Heart left ventricle (tissue), 16 donors: ENCODE data around the gene MDH1. TPM values are rescaled to one million over a fixed set of nuclear protein-coding genes. Genes with fewer than 3 reads are reported as not detected.

Experiments used
- ATAC-seq, 4 donors: fragments of 200-7000 bp; cut with Tn5 transposase; one replicate each; pipeline ENCODE4 v1.9.1; 2020 to 2022; ENCODE audit warnings: moderate library complexity in 4 of 4, mild to moderate bottlenecking in 3 of 4, moderate number of reproducible peaks in 1 of 4
- DNase-seq, 5 donors: peaks; one replicate each; pipeline ENCODE4 v3.0.0-alpha.2; 2020
- H3K27ac ChIP-seq, 12 donors: fragments of 200-600 bp; sonication (generic) in 4 of 12; one replicate each; pipeline versions ENCODE4 v1.5.0 to v1.8.0; 2016 to 2022; ENCODE audit warnings: mild to moderate bottlenecking in 2 of 12
- H3K27me3 ChIP-seq, 9 donors: fragments of 200-600 bp; sonication (generic) in 2 of 9; one replicate each; pipeline versions ENCODE4 v1.5.1 to v1.8.0; 2016 to 2022; ENCODE audit warnings: mild to moderate bottlenecking in 3 of 9
- H3K36me3 ChIP-seq, 9 donors: fragments of 200-600 bp; sonication (generic) in 2 of 9; one replicate each; pipeline versions ENCODE4 v1.5.0 to v1.8.0; 2018 to 2022; ENCODE audit warnings: mild to moderate bottlenecking in 2 of 9
- H3K4me1 ChIP-seq, 12 donors: fragments of 200-600 bp; sonication (generic) in 4 of 12; one replicate each; pipeline versions ENCODE4 v1.5.0 to v1.8.0; 2016 to 2022; ENCODE audit warnings: mild to moderate bottlenecking in 3 of 12
- H3K4me3 ChIP-seq, 12 donors: fragments of 200-600 bp; sonication (generic) in 4 of 12; one replicate each; pipeline versions ENCODE4 v1.5.0 to v1.8.0; 2017 to 2022; ENCODE audit warnings: mild to moderate bottlenecking in 9 of 12, moderate library complexity in 4 of 12
- H3K9me3 ChIP-seq, 12 donors: fragments of 200-600 bp; sonication (generic) in 4 of 12; one replicate each; pipeline versions ENCODE4 v1.5.0 to v1.8.0; 2016 to 2022; ENCODE audit warnings: mild to moderate bottlenecking in 1 of 12
- POLR2A ChIP-seq, 2 donors: fragments of 450-650 bp; IDR thresholded peaks; one replicate each; pipeline ENCODE4 v1.6.1; 2017; ENCODE audit warnings: antibody characterized with exemption in 2 of 2, mild to moderate bottlenecking in 2 of 2, moderate library complexity in 2 of 2
- WGBS, 4 donors: extraction: QIAGEN DNeasy Blood & Tissue Kit in 2 of 4; methylation state at CpG; one replicate each; pipeline versions ENCODE4 v1.1.5 to v1.1.7; 2013 to 2018; 5-methylcytosine and 5-hydroxymethylcytosine counted together
- intact Hi-C, 10 donors: fragments of 100-400 bp; cut with DNase I; formaldehyde crosslinking; loops; one replicate each; pipeline versions ENCODE4 v1.11.1 to v1.14.2; 2022
- polyA plus RNA-seq, 2 donors: library from polyadenylated mRNA; stranded (reverse); fragments of 200-250 nt; gene quantifications; one replicate each; pipeline ENCODE4 v1.2.3, GENCODE V29; 2013
- total RNA-seq, 9 donors: library from RNA; depleted of rRNA in 2 of 9; stranded (reverse); fragments of >200 nt in 2 of 9; fragmentation: NEBNext Ultra II Directional in 3 of 9; extraction: Animal tissue kit (Norgen Biotek cat#: 25700) in 3 of 9; gene quantifications; one replicate each; pipeline versions ENCODE4 v1.1.0 to v1.2.4, GENCODE V29; 2016 to 2023
- TF ChIP-seq, protein P1 (sequence below), 12 donors: fragments of 200-600 bp; sonication (generic) in 4 of 12; IDR thresholded peaks; one replicate each; pipeline versions ENCODE4 v1.5.0 to v1.8.0; 2018 to 2022; ENCODE audit warnings: antibody characterized with exemption in 12 of 12, mild to moderate bottlenecking in 5 of 12
- donor health status: ischemic (EF 13 %, LVEDD 7.1; RV severe dilation, severe dysfunction).
- donor health status: healthy with polysubstance abuse.
- donor health status: DM: no; HTN: yes; CAD: no.
- donor health status: DM: no; HTN: no; CAD: no.
- donor health status: ischemic (EF 25% LVEDD 6.9; RV normal size, moderate dysfunction).
- donor health status: ischemic (EF 25% LVEDD 5.7; RV mildly dilated, moderate dysfunction).
- donor health status: healthy.
- donor health status: DM: yes; HTN: yes; CAD: no.
- donor health status: ischemic (EF 35%, LVEDD 5.7; RV mildly dilated, moderate dysfunction).
- donor health status: nonischemic (EF 11% LVEDD 7.7; RV severe dilation, severe dysfunction).
- donor health status: DM: yes; HTN: yes; CAD: no.
- donor health status: PGD.
- donor health status: ischemic (EF 29% LVEDD 5.4; RV normal size, mild dysfunction).
- donor health status: nonischemic (EF 23%, LVEDD 6.1; RV moderate dilation, normal function).

Gene MDH1
- total and polyA plus RNA-seq, 11 donors = 862 to 2,242 (median 1,395) TPM

DNA sequence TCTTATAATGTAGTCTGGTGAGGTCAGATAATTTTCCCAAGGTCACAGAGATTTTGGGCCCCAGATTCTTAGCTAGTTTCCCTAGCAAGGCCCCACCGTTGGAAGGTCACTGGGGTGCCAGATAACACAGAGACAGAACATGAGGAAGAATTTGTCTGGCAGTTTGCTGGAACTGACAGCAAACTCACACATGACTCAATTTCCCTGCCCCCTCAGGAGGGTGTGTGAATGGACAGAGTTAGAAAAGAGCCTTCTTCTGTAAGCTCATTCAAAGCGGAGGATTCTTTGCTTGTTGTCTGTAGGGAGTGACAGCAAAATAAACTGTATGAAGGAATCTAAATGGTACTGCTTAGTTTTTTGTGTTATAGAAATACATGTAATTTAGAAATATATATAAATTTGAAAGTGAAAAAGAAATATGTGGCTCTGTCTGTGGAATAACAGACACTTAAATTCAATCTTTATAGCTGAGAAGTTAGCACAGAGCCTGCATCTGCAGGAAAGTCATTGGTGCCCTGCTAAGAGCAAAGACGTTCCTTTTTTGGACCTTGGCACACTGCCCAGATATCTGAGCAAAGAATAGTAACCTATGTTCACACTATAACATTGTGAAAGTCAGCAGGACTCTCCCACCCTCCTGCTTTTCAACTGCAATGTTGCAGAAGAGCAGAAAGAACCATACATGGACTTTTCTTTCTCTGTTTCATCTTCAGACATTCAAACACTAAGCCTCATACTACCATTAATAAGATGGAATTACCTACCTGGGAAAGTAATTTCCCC, 2.1 kb downstream of the MDH1 start:
- intact Hi-C loops = loop anchor here in 2 of 10 donors (10.0 kb wide), 2 partner anchors 254 to 274 kb away; partner anchors contain the start of gene UGP2 (in 1 of the 2)
- TF ChIP-seq POLR2A (IDR thresholded peaks at IDR 0.05) = no peak
- peak overlapping the region; percentile 4 to 93 (median 82) for H3K4me3 ChIP-seq
- H3K27me3 ChIP-seq = no peaks in the 10 kb centered on the region
- peaks cover 2 to 72% (median 54%) of the 10 kb centered on the region in 12 donors for H3K4me1 ChIP-seq
- H3K27ac ChIP-seq = peak overlapping the region; percentile 82 to 98 (median 94)
- DNase-seq (peak in 4 of 5 donors; percentile 76 to 80 (median 78)), ATAC-seq (peak; percentile 29 to 48 (median 38))
- WGBS, 4 donors = 24 to 26% (median 26%) methylated on average over 3 of the region's 3 CpGs
- peaks cover 0 to 45% (median 32%) of the 10 kb centered on the region in 9 donors for H3K36me3 ChIP-seq
- no peaks in the 10 kb centered on the region for H3K9me3 ChIP-seq

DNA sequence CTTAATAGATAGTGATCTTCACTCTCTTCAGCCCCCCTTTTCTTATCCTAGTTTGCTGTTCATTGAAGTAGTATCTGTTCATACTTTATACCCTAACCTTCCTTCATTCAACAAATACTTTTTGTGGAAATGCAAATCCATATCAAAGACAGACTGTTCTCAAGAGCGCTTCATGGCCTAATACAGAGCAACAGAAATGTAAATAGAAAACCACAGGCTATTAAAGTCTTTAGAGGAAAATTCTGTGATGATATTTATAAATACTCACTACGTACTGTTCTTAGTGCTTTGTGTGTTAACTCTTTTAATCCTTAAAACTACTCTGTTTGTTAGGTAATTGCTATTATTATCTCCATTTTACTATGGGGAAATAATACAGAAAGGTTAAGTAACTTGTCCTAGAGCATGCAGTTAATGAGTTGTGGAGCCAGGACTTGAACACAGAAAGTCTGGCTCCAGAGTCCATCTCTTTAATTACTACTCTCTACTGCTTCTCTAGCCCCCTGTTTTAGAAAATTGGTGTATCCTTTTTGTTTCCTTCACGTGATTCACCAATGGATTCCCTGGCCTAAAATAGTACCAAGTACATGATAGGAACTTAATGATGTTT, 2.9 kb downstream of the MDH1 start:
- Histone ChIP-seq H3K27ac (peak overlapping the region; percentile 7 to 98 (median 94)), H3K36me3 (peaks cover 0 to 53% (median 41%) of the 10 kb centered on the region in 9 donors), H3K27me3 (no peaks in the 10 kb centered on the region), H3K9me3 (no peaks in the 10 kb centered on the region), H3K4me3 (peak overlapping the region in 11 of 12 donors; percentile 1 to 93 (median 82)), H3K4me1 (peaks cover 2 to 75% (median 50%) of the 10 kb centered on the region in 12 donors)
- TF ChIP-seq, protein P1, sequence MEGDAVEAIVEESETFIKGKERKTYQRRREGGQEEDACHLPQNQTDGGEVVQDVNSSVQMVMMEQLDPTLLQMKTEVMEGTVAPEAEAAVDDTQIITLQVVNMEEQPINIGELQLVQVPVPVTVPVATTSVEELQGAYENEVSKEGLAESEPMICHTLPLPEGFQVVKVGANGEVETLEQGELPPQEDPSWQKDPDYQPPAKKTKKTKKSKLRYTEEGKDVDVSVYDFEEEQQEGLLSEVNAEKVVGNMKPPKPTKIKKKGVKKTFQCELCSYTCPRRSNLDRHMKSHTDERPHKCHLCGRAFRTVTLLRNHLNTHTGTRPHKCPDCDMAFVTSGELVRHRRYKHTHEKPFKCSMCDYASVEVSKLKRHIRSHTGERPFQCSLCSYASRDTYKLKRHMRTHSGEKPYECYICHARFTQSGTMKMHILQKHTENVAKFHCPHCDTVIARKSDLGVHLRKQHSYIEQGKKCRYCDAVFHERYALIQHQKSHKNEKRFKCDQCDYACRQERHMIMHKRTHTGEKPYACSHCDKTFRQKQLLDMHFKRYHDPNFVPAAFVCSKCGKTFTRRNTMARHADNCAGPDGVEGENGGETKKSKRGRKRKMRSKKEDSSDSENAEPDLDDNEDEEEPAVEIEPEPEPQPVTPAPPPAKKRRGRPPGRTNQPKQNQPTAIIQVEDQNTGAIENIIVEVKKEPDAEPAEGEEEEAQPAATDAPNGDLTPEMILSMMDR (IDR thresholded peaks at IDR 0.05) = no peak
- no peak for TF ChIP-seq POLR2A (IDR thresholded peaks at IDR 0.05)
- WGBS, 4 donors = 47 to 61% (median 49%) methylated on average over 3 of the region's 3 CpGs
- ATAC-seq = no peak
- intact Hi-C loops = loop anchor here in 2 of 10 donors (10.0 kb wide), 2 partner anchors 253 to 273 kb away; partner anchors contain the start of gene UGP2 (in 1 of the 2)
- no peak for DNase-seq

DNA sequence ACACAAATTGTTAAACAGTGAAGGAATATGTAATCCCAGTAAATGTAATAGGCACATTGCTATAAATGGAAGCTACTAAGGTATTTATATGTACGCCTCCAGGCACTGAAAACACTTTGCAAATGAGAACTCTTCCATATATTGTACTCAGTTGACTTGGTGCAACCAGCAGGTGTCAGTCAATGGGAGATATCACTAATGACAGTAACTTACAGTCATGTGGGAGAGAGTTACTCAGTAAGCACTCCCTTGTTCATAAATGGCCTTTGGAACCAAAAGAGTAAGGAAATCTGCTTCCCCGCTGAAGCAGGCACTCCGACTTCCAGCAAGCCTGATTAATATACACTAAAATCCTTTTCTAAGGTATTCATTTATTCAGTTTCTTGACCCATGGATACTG, 5.9 kb downstream of the MDH1 start:
- no peak for TF ChIP-seq POLR2A (IDR thresholded peaks at IDR 0.05)
- TF ChIP-seq, protein P1 (IDR thresholded peaks at IDR 0.05) = peak in 1 of 12 donors; percentile 3
- Histone ChIP-seq H3K4me3 (peak overlapping the region in 2 of 12 donors; percentile 18 to 87), H3K9me3 (no peaks in the 10 kb centered on the region), H3K27me3 (no peaks in the 10 kb centered on the region), H3K4me1 (peaks cover 0 to 82% (median 43%) of the 10 kb centered on the region in 12 donors), H3K36me3 (peaks cover 0 to 83% (median 71%) of the 10 kb centered on the region in 9 donors), H3K27ac (peak overlapping the region in 2 of 12 donors; percentile 36 to 94)
- intact Hi-C loops = loop anchor here in 2 of 10 donors (10.0 kb wide), 2 partner anchors 250 to 270 kb away; partner anchors contain the start of gene UGP2 (in 1 of the 2)
- ATAC-seq (peak in 1 of 4 donors; percentile 26), DNase-seq (no peak)
- 65 to 77% (median 73%) methylated on average over 3 of the region's 3 CpGs for WGBS, 4 donors

DNA sequence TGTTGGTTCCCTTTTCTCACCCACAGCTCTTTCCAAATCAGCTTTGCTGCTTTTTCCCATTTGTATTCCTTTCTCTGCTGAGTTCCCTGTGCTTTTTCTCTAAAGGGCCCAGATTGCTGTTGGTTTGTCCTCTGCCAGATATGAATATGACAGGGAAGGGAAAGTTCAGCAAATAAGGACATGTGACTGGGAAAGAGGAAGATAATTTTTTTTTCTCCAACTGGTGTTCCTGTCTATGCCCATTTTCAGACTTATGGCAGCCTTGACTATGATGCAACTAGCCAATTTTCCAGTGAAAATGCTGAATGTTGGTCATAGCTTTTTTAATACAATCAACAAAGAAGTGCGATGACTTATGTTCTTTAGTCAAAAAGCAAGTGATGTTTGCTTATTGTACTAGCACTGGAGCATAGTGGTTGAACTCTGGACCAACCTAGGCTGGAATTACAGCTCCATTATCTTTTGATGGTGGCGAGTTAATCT, 7.7 kb downstream of the MDH1 start:
- ATAC-seq = peak in 1 of 4 donors; percentile 11
- TF ChIP-seq, protein P1 (IDR thresholded peaks at IDR 0.05) = no peak
- no peak for TF ChIP-seq POLR2A (IDR thresholded peaks at IDR 0.05)
- DNase-seq = no peak
- H3K4me3 ChIP-seq = no peak overlapping the region
- H3K4me1 ChIP-seq = peaks cover 0 to 78% (median 34%) of the 10 kb centered on the region in 12 donors
- H3K27ac ChIP-seq = peak overlapping the region in 1 of 12 donors; percentile 15
- no peaks in the 10 kb centered on the region for H3K9me3 ChIP-seq
- H3K36me3 ChIP-seq = peaks cover 0 to 98% (median 85%) of the 10 kb centered on the region in 9 donors
- no peaks in the 10 kb centered on the region for H3K27me3 ChIP-seq
- intact Hi-C loops = loop anchor here in 2 of 10 donors (10.0 kb wide), 2 partner anchors 248 to 268 kb away; partner anchors contain the start of gene UGP2 (in 1 of the 2)
- 73 to 86% (median 80%) methylated on average over 2 of the region's 2 CpGs for WGBS, 4 donors
